OCI-M2 (cell line): ENCODE measurements around the gene ALPL.
"Not testable (repeated sequence)": the region's sequence is repeated elsewhere in the genome, so short reads cannot be mapped to it uniquely, and the experiment has no call there.

Experiments used
- DNase-seq: peaks from one replicate; lab custom pipeline; 2025; ENCODE audit not compliant: unreplicated experiment; lab: John Stamatoyannopoulos, UW

Gene ALPL

GRCh38 chr1:21553116-21553926, 44.1 kb downstream of the ALPL start:
- DNase-seq: no peak

DNA sequence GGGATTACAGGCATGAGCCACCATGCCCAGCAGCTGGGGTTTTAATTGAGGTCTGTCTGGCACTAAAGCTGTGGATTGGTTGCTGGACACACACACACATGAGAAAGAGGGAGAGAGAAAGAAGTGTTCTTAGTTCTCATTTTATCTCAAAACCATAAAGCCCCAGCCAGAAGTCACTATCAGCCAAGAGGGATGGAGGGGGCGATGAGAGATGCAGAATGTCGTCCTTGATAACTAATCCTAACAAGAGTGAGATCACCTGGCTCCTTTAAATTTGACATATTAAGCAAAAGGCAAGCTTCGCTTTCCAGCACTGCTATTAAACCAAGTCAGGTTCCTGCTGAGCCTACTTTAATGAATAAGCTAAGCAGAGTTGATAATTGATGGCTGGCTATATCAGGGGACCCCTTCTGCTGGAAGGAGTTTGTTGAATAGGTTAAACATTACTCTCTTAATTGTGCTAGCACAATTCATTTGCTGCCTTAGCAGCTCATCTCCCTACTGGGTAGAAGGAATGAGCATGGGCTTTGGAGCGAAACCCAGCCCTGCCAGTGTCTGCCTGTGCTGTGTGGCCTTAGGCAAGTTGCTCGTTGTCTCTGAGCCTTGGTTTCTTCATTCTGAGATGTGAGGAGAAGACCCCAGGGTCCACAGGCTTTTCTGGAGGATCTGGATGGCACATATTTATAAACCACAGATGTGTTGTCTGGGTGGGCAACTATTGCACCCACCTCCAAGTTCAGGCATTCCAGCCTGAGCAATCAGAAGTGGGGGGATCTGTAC, 50.8 kb downstream of the ALPL start:
- no peak for DNase-seq

DNA sequence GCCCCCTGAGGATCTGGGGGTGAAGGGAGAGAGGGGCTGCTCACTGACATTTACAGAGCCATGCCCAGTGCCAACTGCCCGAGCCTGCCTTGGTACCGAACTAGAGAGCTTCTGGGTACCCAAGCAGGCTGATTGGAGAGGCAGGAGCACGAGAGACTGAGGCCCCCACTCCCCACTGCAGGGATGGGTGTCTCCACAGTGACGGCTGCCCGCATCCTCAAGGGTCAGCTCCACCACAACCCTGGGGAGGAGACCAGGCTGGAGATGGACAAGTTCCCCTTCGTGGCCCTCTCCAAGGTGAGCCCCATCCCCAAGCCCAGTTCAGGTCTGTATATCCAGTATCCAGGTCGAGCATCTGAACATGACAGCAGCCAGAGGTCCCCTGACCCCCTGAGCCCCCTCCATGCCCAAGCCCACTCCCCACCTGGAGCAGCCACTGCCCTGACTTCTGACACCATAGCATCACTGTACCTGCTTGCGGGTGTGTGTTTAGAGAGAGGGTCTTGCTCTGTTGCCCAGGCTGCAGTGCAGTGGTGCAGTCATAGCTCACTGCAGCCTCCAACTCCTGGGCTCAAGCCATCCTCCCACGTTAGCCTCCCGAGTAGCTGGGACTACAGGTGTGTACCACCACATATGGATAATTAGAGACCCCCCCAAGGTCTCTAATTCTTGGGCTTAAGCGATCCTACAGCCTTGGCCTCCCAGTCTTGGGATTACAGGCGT, 51.9 kb downstream of the ALPL start:
- no peak for DNase-seq

DNA sequence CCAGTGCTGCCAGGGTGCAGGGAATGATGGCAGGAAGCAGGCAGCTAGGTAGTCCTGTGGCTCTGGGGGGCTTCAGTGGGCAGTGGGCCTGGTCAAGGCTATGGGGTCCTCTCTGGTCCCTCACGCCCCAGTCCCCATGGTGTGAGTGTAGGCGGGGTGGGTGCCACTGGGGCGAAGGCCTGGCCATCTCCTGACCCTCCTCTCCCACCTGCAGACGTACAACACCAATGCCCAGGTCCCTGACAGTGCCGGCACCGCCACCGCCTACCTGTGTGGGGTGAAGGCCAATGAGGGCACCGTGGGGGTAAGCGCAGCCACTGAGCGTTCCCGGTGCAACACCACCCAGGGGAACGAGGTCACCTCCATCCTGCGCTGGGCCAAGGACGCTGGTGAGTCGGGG, 53.7 kb downstream of the ALPL start:
- DNase-seq: no peak

DNA sequence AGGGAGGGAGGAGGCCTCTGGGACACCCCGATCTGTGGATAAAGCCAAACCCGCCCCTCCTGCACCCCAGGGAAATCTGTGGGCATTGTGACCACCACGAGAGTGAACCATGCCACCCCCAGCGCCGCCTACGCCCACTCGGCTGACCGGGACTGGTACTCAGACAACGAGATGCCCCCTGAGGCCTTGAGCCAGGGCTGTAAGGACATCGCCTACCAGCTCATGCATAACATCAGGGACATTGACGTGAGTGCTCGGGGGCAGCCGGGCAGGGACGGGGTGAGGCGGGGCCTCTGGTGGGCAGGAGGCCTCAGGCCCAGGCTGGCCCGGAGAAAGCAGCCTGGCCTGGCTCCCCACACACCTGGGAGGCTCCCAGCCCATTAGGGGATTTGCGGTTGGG, 54.7 kb downstream of the ALPL start:
- no peak for DNase-seq

GRCh38 chr1:21564521-21565095, 55.4 kb downstream of the ALPL start:
- no peak for DNase-seq

DNA sequence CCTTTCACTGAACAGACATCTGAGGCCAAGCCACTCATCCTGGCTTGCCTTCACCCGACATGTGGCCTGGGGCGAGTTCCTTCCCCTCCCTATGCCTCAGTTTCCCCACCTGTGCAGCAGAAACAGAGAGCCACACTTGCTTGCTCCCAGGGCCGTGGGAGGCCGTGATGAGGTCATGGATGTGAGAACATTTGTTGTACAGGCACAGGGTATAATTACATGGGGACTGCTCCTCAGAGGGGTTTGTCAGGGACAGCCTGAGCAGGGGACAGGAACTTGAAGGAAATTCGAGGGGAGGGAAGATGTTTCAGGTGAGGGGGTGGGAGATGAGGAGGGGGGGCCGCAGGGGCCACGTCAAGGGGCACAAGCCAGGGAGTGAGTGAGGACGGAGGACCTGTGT, 56.1 kb downstream of the ALPL start:
- no peak for DNase-seq

- DNase-seq: not testable (repeated sequence)
Measured at GRCh38 chr1:21566361-21566760, 57.1 kb downstream of the ALPL start.

DNA sequence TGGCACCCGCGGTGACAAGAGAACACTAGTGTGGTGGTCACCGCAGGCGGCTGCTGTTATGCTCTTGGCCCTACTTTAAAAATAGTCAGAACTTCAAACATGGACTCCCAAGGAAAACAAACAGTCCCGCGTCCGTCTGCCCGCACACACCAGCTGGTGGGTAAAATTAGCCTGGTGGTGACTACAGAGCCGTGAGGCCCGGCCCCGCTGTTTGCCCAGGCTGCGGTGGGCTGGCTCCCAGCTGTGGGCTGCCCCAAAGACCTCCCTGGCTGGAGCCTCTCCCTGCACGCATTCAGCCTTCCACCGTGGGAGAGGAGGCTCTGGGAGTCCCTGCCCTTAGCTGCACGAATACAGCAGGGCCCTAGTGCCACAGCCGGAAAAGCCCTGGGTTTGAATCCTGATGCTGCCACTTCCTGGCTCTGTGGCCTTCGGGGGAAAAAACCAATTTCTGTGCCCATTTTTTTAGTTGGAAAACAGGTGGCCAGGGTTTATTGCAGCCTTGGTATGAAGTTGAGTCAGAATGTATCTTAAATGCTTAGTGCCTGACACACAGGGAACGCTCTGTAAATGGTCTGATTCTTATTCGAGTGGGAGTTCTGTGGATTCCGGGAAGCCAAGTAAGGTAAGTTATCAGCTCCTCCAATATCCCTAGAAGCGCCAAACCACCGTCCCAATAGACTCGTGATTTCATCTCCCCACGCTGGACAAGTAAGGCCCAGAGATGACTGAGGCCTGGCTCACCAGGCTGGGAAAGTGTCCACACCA, 58.2 kb downstream of the ALPL start:
- DNase-seq: no peak

DNA sequence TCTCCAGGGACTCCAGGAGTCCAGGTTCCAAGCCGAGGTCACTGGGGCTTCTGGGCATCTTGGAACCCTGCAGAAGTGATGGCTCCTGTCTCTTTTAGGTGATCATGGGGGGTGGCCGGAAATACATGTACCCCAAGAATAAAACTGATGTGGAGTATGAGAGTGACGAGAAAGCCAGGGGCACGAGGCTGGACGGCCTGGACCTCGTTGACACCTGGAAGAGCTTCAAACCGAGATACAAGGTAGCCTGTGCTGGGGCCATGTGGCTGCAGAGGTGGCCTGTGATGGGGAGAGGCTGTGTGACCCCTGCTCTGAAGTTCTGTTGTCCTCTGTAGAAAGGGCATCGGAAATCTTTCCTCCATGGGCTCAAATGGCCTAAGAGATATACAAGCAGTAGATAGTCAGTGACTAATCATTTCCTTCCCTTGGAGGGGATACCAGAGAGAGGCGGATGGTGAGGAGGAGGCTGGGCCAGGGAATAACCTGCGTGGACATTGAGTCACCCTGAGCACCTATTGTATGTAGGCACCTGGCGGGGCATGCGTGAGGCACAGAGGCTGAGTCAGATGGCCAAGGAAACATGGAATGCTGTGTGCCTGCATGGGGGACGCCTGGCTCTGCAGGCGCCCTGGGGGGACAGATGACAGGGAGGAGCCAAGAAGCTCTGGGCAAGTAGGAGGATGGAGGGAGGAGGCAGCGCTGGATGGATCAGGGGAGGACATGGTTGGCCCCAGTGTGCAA, 59.0 kb downstream of the ALPL start:
- no peak for DNase-seq

GRCh38 chr1:21568809-21569385, 59.7 kb downstream of the ALPL start:
- DNase-seq: no peak

DNA sequence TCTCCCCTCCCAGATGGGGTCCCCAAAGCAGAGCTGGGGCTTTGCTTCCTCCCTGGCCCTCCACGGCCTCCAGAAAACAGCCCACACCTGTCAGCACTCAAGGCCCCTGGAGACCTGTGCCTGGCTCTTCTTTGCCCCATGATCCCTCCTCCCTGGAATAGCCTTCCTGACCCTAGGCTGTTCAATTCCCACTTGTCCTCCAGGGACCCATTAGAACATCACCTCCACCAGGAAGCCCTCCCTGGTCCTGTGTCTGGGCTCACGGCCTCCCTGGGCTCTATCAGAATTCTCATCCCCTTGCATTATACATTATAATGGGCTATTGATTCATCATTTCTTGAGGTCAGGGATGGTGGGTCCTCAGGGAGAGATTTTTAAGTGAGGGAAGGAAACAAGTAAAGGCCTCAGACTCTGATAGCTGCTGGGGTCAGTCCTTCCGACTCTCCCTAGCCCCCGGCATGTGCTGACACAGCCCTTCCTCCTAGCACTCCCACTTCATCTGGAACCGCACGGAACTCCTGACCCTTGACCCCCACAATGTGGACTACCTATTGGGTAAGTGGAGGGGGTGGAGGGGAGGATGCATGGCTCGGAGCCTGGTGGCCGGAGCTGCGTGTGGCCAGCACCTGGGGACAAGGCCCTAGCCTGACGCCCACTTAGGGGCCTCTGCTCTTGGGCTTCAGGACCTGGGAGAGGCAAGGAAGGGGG, 60.8 kb downstream of the ALPL start:
- DNase-seq: no peak

- no peak for DNase-seq
Measured at GRCh38 chr1:21570528-21570875, 61.3 kb downstream of the ALPL start.

DNA sequence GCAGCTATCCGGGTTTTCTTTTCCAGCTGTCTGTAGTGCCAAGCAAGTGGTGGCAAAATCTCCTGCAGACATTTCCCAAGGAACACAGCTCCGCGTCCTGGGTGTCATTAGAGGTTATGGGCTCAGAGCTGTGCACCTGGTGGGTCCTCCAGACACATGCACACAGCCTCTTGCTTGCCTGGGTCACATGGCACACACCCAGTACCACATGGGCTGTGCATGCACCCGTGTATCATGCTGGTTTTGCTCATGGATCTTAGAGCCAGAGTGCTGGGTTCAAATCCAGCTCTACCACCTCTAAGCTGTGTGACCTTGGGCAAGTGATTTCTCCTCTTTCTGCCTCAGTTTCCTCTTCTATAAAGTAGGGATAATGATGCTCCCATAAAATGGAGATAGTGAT, 61.7 kb downstream of the ALPL start:
- no peak for DNase-seq

DNA sequence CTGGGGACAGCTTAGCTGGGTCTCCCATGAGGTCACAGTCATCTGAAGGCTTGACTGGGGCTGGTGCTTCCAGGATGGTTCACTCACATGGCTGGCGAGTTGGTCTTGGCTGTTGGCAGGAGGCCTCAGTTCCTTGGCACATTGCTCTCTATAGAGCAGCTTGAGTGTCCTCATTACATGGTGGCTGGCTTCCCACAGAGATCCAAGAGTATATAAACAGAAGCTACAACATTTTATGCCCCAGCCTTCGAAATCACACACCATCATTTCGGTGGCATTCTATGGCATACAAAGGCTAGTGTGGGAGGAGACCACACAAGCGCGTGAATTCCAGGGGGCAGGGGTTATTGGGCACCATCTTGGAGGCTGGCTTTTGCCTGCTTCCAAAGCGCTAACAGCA, 63.0 kb downstream of the ALPL start:
- no peak for DNase-seq

GRCh38 chr1:21572735-21573277, 63.6 kb downstream of the ALPL start:
- DNase-seq: no peak

DNA sequence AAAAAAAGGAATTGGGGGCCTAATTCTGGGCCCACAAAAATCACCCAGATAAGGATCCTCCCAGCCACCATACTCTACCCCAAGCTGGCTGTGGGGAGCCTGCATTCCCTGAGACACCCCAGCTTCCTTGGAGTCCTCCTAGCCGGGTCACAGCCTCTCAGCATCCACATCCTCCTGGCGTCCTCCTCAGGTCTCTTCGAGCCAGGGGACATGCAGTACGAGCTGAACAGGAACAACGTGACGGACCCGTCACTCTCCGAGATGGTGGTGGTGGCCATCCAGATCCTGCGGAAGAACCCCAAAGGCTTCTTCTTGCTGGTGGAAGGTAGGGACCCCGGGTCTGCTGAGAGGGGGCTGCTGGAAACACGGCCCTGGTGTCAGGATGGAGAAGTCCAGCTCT, 64.3 kb downstream of the ALPL start:
- no peak for DNase-seq

- DNase-seq: no peak
Measured at GRCh38 chr1:21573971-21574465, 64.8 kb downstream of the ALPL start.
